Testis (tissue), 3 donors: ENCODE measurements around the gene FBXW7. TPM values are rescaled to one million over a fixed set of nuclear protein-coding genes. Genes with fewer than 3 reads are reported as not detected.

Experiments used
- DNase-seq: peaks from one replicate; pipeline ENCODE4 v3.0.0-alpha.2; 2019
- H3K27ac ChIP-seq, 2 donors: fragments of 200-600 bp; sonication (generic); one replicate each; pipeline ENCODE4 v1.5.1; 2019
- H3K27me3 ChIP-seq: fragments of 200-600 bp; sonication (generic); one replicate; pipeline ENCODE4 v1.5.1; 2019
- H3K36me3 ChIP-seq: fragments of 200-600 bp; sonication (generic); one replicate; pipeline ENCODE4 v1.5.1; 2017; ENCODE audit warnings: low read depth; ENCODE audit errors: missing control alignments
- H3K4me1 ChIP-seq: fragments of 200-600 bp; sonication (generic); one replicate; pipeline ENCODE4 v1.5.1; 2019
- H3K4me3 ChIP-seq, 2 donors: fragments of 200-600 bp; sonication (generic); one replicate each; pipeline ENCODE4 v1.5.1; 2017 to 2019
- H3K9me3 ChIP-seq: fragments of 200-600 bp; sonication (generic); one replicate; pipeline ENCODE4 v1.5.1; 2017
- POLR2A ChIP-seq: fragments of 450-650 bp; IDR thresholded peaks from one replicate; pipeline ENCODE4 v1.6.1; 2017; ENCODE audit warnings: antibody characterized with exemption, mild to moderate bottlenecking, moderate library complexity
- WGBS, 2 donors: methylation state at CpG; one replicate each; pipeline ENCODE4 v1.1.5; 2018; 5-methylcytosine and 5-hydroxymethylcytosine counted together
- intact Hi-C: fragments of 100-400 bp; cut with DNase I; formaldehyde crosslinking; loops from one replicate; pipeline ENCODE4 v1.15.1; 2023; ENCODE audit warnings: low total_unique reads
- polyA plus RNA-seq: library from polyadenylated mRNA; stranded (reverse); fragments of 350-450 nt; fragmentation: Illumina TruSeq; extraction: RNeasy Lipid Tissue Mini Kit (QIAGEN cat#74804); gene quantifications from one replicate; pipeline ENCODE4 v1.2.3, GENCODE V29; 2014; ENCODE audit warnings: low read depth, low replicate concordance; ENCODE audit not compliant: insufficient read depth
- total RNA-seq, 2 donors: library from RNA; depleted of rRNA; stranded (reverse); fragments of >200 nt; gene quantifications; one replicate each; pipeline ENCODE4 v1.2.3, GENCODE V29; 2016
- TF ChIP-seq, protein P1 (sequence below), 3 experiments: fragments of 450-650 bp in 2 of 3; fragments of 200-600 bp in 1 of 3; sonication (generic) in 1 of 3; IDR thresholded peaks; one replicate each; pipeline ENCODE4 v1.5.1; 2016 to 2019; ENCODE audit warnings: antibody characterized with exemption in 3 of 3, mild to moderate bottlenecking in 2 of 3, moderate library complexity in 1 of 3

FBXW7 gene
- total and polyA plus RNA-seq, 3 donors from 2014 or later = 44.8 to 68.5 (median 55.4) TPM

DNA sequence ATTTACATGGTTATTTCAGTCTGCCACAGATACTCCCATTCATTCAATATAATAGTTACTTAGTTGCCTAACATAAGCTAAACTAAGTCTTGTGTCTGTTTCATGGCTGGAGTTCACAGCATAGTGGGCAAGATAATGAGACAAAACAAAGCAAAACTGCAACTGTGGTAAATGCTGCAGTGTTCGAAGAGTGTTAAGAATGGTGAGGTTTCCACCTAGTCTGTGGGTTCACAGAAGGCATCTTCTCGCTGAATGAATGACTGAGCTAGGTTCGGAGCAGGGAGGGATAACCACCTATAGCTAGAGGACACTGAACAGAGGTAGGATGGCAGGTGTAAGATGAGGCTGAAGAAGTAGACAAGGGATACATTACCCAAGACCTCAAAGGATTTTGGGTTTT is 171.0 kb downstream of the FBXW7 start:
- no peaks in the 10 kb centered on the region for H3K27me3 ChIP-seq
- H3K36me3 ChIP-seq = no peaks in the 10 kb centered on the region
- no peak overlapping the region for H3K27ac ChIP-seq
- no peak overlapping the region for H3K4me3 ChIP-seq
- 80 to 88% methylated on average over 3 of the region's 3 CpGs for WGBS, 2 donors
- intact Hi-C loops = no loop called here
- DNase-seq = no peak
- no peaks in the 10 kb centered on the region for H3K4me1 ChIP-seq
- no peaks in the 10 kb centered on the region for H3K9me3 ChIP-seq
- TF ChIP-seq, protein P1, sequence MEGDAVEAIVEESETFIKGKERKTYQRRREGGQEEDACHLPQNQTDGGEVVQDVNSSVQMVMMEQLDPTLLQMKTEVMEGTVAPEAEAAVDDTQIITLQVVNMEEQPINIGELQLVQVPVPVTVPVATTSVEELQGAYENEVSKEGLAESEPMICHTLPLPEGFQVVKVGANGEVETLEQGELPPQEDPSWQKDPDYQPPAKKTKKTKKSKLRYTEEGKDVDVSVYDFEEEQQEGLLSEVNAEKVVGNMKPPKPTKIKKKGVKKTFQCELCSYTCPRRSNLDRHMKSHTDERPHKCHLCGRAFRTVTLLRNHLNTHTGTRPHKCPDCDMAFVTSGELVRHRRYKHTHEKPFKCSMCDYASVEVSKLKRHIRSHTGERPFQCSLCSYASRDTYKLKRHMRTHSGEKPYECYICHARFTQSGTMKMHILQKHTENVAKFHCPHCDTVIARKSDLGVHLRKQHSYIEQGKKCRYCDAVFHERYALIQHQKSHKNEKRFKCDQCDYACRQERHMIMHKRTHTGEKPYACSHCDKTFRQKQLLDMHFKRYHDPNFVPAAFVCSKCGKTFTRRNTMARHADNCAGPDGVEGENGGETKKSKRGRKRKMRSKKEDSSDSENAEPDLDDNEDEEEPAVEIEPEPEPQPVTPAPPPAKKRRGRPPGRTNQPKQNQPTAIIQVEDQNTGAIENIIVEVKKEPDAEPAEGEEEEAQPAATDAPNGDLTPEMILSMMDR (IDR thresholded peaks at IDR 0.05) = no peak
- TF ChIP-seq POLR2A = no peak

DNA sequence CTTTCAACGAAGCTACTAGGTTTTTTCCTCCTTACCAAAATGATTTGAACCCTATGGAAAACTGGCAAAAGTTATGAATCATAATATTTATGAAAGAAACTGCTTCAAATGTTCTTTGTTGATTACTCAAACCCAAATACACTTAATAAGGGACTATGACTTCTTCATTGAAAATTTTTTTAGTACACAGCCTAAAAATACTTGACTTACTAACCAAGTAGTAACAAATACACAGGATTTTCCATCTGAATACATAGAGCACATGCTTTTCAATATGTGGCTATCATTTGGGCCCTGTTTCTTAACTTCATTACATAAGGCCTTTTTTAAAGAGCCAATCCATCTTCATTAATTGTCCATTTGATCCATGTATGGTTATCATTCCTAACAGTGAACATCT is 171.5 kb downstream of the FBXW7 start:
- DNase-seq = no peak
- no peak overlapping the region for H3K4me3 ChIP-seq
- TF ChIP-seq POLR2A = no peak
- TF ChIP-seq, protein P1 (IDR thresholded peaks at IDR 0.05) = no peak
- no peaks in the 10 kb centered on the region for H3K9me3 ChIP-seq
- H3K27me3 ChIP-seq = no peaks in the 10 kb centered on the region
- H3K4me1 ChIP-seq = no peaks in the 10 kb centered on the region
- intact Hi-C loops = no loop called here
- WGBS, 2 donors = 81 to 82% methylated on average over 1 of the region's 1 CpG
- no peaks in the 10 kb centered on the region for H3K36me3 ChIP-seq
- no peak overlapping the region for H3K27ac ChIP-seq

DNA sequence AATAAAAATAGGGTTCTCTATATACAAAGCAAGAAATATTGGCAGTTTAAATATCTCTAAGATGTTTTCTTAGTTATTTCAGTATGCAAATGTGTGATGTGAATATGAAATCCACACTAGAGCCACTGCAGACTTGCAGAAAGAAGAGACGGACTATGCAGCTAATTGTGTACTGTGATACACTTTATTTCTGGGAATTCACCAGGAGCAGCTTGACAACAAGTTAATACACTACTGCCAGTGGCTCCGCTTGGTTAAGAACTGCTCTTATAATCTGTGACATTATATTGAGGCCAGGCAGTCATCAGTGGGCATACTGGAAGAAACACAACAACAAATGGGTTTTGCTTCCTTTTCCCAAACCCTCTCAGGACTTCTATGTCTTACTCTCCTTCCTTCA is 172.0 kb downstream of the FBXW7 start:
- 85 to 93% methylated on average over 2 of the region's 2 CpGs for WGBS, 2 donors
- Histone ChIP-seq H3K36me3 (no peaks in the 10 kb centered on the region), H3K4me3 (no peak overlapping the region), H3K4me1 (no peaks in the 10 kb centered on the region), H3K9me3 (no peaks in the 10 kb centered on the region), H3K27me3 (no peaks in the 10 kb centered on the region), H3K27ac (no peak overlapping the region)
- DNase-seq = no peak
- TF ChIP-seq, protein P1 (IDR thresholded peaks at IDR 0.05) = no peak
- no peak for TF ChIP-seq POLR2A
- intact Hi-C loops = no loop called here

DNA sequence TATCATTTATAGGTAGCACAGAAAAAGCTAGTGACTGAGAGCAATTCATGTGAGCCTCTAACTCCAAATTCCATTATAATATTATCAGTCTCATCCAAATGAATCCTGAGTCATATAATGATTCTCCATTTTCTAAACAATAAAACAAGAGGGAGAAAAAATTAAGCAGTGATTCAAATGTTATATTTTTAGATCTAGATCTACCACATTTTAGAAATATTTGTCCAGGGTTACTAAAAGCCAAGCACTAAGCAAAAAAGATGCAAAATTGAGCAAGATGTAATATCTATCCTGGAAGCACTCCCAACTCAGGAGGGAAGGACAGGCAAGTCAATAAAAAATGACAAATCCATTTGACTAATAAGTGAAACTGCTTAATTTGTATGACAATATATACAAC is 172.8 kb downstream of the FBXW7 start:
- no peaks in the 10 kb centered on the region for H3K36me3 ChIP-seq
- TF ChIP-seq POLR2A = no peak
- TF ChIP-seq, protein P1 (IDR thresholded peaks at IDR 0.05) = no peak
- intact Hi-C loops = no loop called here
- no peak overlapping the region for H3K27ac ChIP-seq
- no peaks in the 10 kb centered on the region for H3K9me3 ChIP-seq
- no peak overlapping the region for H3K4me3 ChIP-seq
- H3K4me1 ChIP-seq = no peaks in the 10 kb centered on the region
- no peak for DNase-seq
- H3K27me3 ChIP-seq = no peaks in the 10 kb centered on the region

DNA sequence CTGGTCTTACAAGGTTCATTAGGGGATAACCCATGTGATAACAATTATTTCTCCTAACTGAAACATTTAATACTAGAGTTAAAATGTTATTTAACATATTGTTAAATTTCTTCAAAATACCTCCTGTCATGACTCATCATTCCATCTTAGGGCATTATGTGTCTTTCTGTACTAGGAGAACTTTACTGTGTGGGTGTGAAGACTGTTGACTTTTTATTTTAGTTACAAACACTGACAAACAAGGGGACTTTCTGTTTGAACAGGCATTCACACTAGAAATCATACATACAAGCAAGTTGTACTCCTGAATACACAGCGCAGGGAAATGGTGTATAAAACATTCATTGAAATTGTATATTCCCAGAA is 175.9 kb downstream of the FBXW7 start:
- TF ChIP-seq POLR2A = no peak
- Histone ChIP-seq H3K27me3 (no peaks in the 10 kb centered on the region), H3K4me3 (no peak overlapping the region), H3K4me1 (no peaks in the 10 kb centered on the region), H3K9me3 (no peaks in the 10 kb centered on the region), H3K36me3 (no peaks in the 10 kb centered on the region), H3K27ac (no peak overlapping the region)
- intact Hi-C loops = no loop called here
- no peak for DNase-seq
- 92 to 95% methylated on average over 1 of the region's 1 CpG for WGBS, 2 donors
